Rectal smooth muscle tissue (tissue), 1 donor: ENCODE measurements around the gene SPACA9.

ENCODE experiments used
- H3K27ac ChIP-seq: one replicate; pipeline ENCODE4 v1.7.0; 2013; ENCODE audit warnings: low read depth, low read length, inconsistent platforms
- H3K27me3 ChIP-seq: one replicate; pipeline ENCODE4 v1.7.0; 2013; ENCODE audit warnings: low read length; ENCODE audit not compliant: control insufficient read depth, insufficient read depth
- H3K36me3 ChIP-seq: one replicate; pipeline ENCODE4 v1.7.0; 2013; ENCODE audit warnings: low read length; ENCODE audit not compliant: control insufficient read depth, insufficient read depth
- H3K4me1 ChIP-seq: one replicate; pipeline ENCODE4 v1.7.0; 2013; ENCODE audit warnings: low read length; ENCODE audit not compliant: control insufficient read depth, insufficient read depth
- H3K4me3 ChIP-seq: one replicate; pipeline ENCODE4 v1.7.0; 2013; ENCODE audit warnings: low read length
- H3K9ac ChIP-seq: one replicate; pipeline ENCODE4 v1.7.0; 2013; ENCODE audit warnings: low read length

SPACA9 gene

GRCh38 chr9:132937463-132937901, 58.8 kb downstream of the SPACA9 start:
- H3K9ac ChIP-seq, result no peak overlapping the region
- no peaks in the 10 kb centered on the region for H3K36me3 ChIP-seq
- no peak overlapping the region for H3K4me3 ChIP-seq
- H3K4me1 ChIP-seq, result peaks cover 4% of the 10 kb centered on the region
- H3K27ac ChIP-seq, result no peak overlapping the region
- no peaks in the 10 kb centered on the region for H3K27me3 ChIP-seq

- H3K9ac ChIP-seq, result no peak overlapping the region
- H3K27me3 ChIP-seq, result no peaks in the 10 kb centered on the region
- H3K27ac ChIP-seq, result no peak overlapping the region
- H3K4me1 ChIP-seq, result peaks cover 12% of the 10 kb centered on the region
- H3K4me3 ChIP-seq, result no peak overlapping the region
- H3K36me3 ChIP-seq, result no peaks in the 10 kb centered on the region
Measured at GRCh38 chr9:132939169-132939568, 60.5 kb downstream of the SPACA9 start.
